HT1080 (cell line): ENCODE results near the gene ANGPTL3. TPM values are rescaled to one million over a fixed set of nuclear protein-coding genes. Genes with fewer than 3 reads are reported as not detected.

ENCODE experiments used
- DNase-seq: peaks from one replicate; pipeline ENCODE4 v3.0.0-alpha.2; 2015; ENCODE audit warnings: low read depth
- total RNA-seq: library from RNA; depleted of rRNA; stranded (reverse); fragments of >200 nt; shearing (Covaris generic); gene quantifications from 2 replicates; pipeline ENCODE4 v1.2.3, GENCODE V29; 2014; rRNA removed

ANGPTL3 gene
- total RNA-seq, 1 experiment from 2014 or later: not detected

- DNase-seq: peak; percentile 83
These were observed 24.6 kb downstream of the ANGPTL3 start for GRCh38 chr1:62621907-62622306.

GRCh38 chr1:62625415-62625814, 28.1 kb downstream of the ANGPTL3 start:
- no peak for DNase-seq

GRCh38 chr1:62628506-62628905, 31.2 kb downstream of the ANGPTL3 start:
- DNase-seq: no peak

GRCh38 chr1:62637392-62638105, 40.2 kb downstream of the ANGPTL3 start:
- DNase-seq: peak; percentile 58

- DNase-seq: no peak
These were observed 46.0 kb downstream of the ANGPTL3 start for GRCh38 chr1:62643283-62643682.

- no peak for DNase-seq
These were observed 55.1 kb downstream of the ANGPTL3 start for GRCh38 chr1:62652387-62652786.

- no peak for DNase-seq
These were observed 57.4 kb downstream of the ANGPTL3 start for GRCh38 chr1:62654744-62655143.

Other genes with a start within 250 kb of the ANGPTL3 start
- 48.3 and 48.5 TPM in 2 replicates for gene USP1, start 160.5 kb upstream of the ANGPTL3 start, total RNA-seq
- 47.4 and 53.4 TPM in 2 replicates for gene DOCK7, start 90.9 kb downstream of the ANGPTL3 start, total RNA-seq
- gene ATG4C, start 186.6 kb downstream of the ANGPTL3 start, total RNA-seq: 7.8 and 8.4 TPM in 2 replicates